IMR-90 (cell line): ENCODE results near the gene BLMH. TPM values are rescaled to one million over a fixed set of nuclear protein-coding genes. Genes with fewer than 3 reads are reported as not detected.

Source experiments
- ATAC-seq: fragments of 200-7000 bp; cut with Tn5 transposase; 2 replicates; pipeline ENCODE4 v1.9.1; 2020; ENCODE audit warnings: low read depth, mild to moderate bottlenecking, moderate library complexity
- BruUV-seq: library from RNA; stranded (reverse); fragments of 400-500 nt; replicated peaks from 2 replicates; lab custom pipeline; 2021; lab: Mats Ljungman, UMichigan
- CTCF ChIA-PET: fragments of 300-600 bp; formaldehyde crosslinking; extraction: SDS; loops from one replicate; lab custom pipeline; 2021; ENCODE audit warnings: antibody characterized with exemption; lab: Yijun Ruan, JAX
- POLR2A ChIA-PET: fragments of 300-600 bp; sonication (Branson Sonifier 250); formaldehyde crosslinking; loops from one replicate; lab custom pipeline; 2022; ENCODE audit warnings: antibody characterized with exemption; ENCODE audit not compliant: unreplicated experiment; lab: Charles Lee
- DNase-seq: peaks from one replicate; pipeline ENCODE4 v3.0.0; 2013
- H2AFZ ChIP-seq: replicated peaks from 2 replicates; pipeline ENCODE3; 2013; ENCODE audit warnings: low read length, mild to moderate bottlenecking; ENCODE audit not compliant: poor library complexity
- H2AK5ac ChIP-seq: 2 replicates; pipeline ENCODE4 v1.6.1; 2013; ENCODE audit warnings: low read depth, low read length, inconsistent platforms
- H2AK9ac ChIP-seq: replicated peaks from 2 replicates; pipeline ENCODE3; 2013; ENCODE audit warnings: mild to moderate bottlenecking, low read depth, low read length, moderate library complexity; ENCODE audit not compliant: poor library complexity
- H2BK120ac ChIP-seq: 2 replicates; pipeline ENCODE4 v1.6.1; 2013; ENCODE audit warnings: low read depth, low read length, inconsistent platforms
- H2BK15ac ChIP-seq: 3 replicates; pipeline ENCODE4 v1.6.1; 2013; ENCODE audit warnings: low read depth, low read length, inconsistent platforms
- H2BK20ac ChIP-seq: 2 replicates; pipeline ENCODE4 v1.6.1; 2013; ENCODE audit warnings: low read depth, mild to moderate bottlenecking, inconsistent platforms, low read length, moderate library complexity
- H2BK5ac ChIP-seq: 2 replicates; pipeline ENCODE4 v1.6.1; 2013; ENCODE audit warnings: mild to moderate bottlenecking, low read depth, low read length, inconsistent platforms; ENCODE audit not compliant: poor library complexity, severe bottlenecking
- H3K14ac ChIP-seq: replicated peaks from 2 replicates; pipeline ENCODE4 v1.6.1; 2013; ENCODE audit warnings: low read depth, low read length, inconsistent platforms
- H3K18ac ChIP-seq: 2 replicates; pipeline ENCODE4 v1.6.1; 2013; ENCODE audit warnings: low read depth, low read length, control low read depth
- H3K23ac ChIP-seq: 2 replicates; pipeline ENCODE4 v1.6.1; 2013; ENCODE audit warnings: low read depth, low read length, inconsistent platforms
- H3K27ac ChIP-seq: 2 replicates; pipeline ENCODE4 v1.5.1; 2013; ENCODE audit warnings: mild to moderate bottlenecking, control low read depth, low read length; ENCODE audit not compliant: insufficient read depth
- H3K27me3 ChIP-seq: 2 replicates; pipeline ENCODE4 v1.6.1; 2013; ENCODE audit warnings: low read length; ENCODE audit not compliant: control insufficient read depth, insufficient read depth
- H3K36me3 ChIP-seq: 2 replicates; pipeline ENCODE4 v1.6.1; 2013; ENCODE audit warnings: low read length, mixed read lengths; ENCODE audit not compliant: control insufficient read depth, insufficient read depth
- H3K4ac ChIP-seq: 2 replicates; pipeline ENCODE4 v1.6.1; 2013; ENCODE audit warnings: low read depth, low read length, inconsistent platforms
- H3K4me1 ChIP-seq: 2 replicates; pipeline ENCODE4 v1.6.1; 2013; ENCODE audit warnings: low read length, mixed read lengths; ENCODE audit not compliant: control insufficient read depth, insufficient read depth
- H3K4me2 ChIP-seq: 2 replicates; pipeline ENCODE4 v1.6.1; 2013; ENCODE audit warnings: low read depth, mild to moderate bottlenecking, control low read depth, low read length, moderate library complexity
- H3K4me3 ChIP-seq: 2 replicates; pipeline ENCODE4 v1.5.1; 2013; ENCODE audit warnings: low read depth, mild to moderate bottlenecking, control low read depth, low read length, moderate library complexity; ENCODE audit not compliant: insufficient read depth
- H3K56ac ChIP-seq: 2 replicates; pipeline ENCODE4 v1.6.1; 2013; ENCODE audit warnings: low read length, inconsistent platforms; ENCODE audit not compliant: insufficient read depth; ENCODE audit errors: extremely low read depth
- H3K79me1 ChIP-seq, 2 experiments: 2 replicates each; pipeline ENCODE4 v1.6.1; 2013; ENCODE audit warnings: low read length in 2 of 2, inconsistent platforms in 1 of 2, low read depth in 1 of 2
- H3K9ac ChIP-seq: 2 replicates; pipeline ENCODE4 v1.6.1; 2013; ENCODE audit warnings: low read depth, low read length, control low read depth
- H3K9me1 ChIP-seq: 2 replicates; pipeline ENCODE4 v1.6.1; 2013; ENCODE audit warnings: low read length, inconsistent platforms; ENCODE audit not compliant: insufficient read depth
- H3K9me3 ChIP-seq: 2 replicates; pipeline ENCODE4 v1.6.1; 2013; ENCODE audit warnings: low read length; ENCODE audit not compliant: control insufficient read depth, insufficient read depth
- H4K20me1 ChIP-seq: 2 replicates; pipeline ENCODE4 v1.6.1; 2013; ENCODE audit warnings: low read length, inconsistent platforms; ENCODE audit not compliant: insufficient read depth
- H4K5ac ChIP-seq: 2 replicates; pipeline ENCODE4 v1.6.1; 2013; ENCODE audit warnings: mild to moderate bottlenecking, low read depth, low read length, control low read depth
- H4K8ac ChIP-seq, 2 experiments: 2 replicates each; pipeline ENCODE4 v1.6.1; 2013; ENCODE audit warnings: low read depth in 2 of 2, low read length in 2 of 2, control low read depth in 1 of 2, inconsistent platforms in 1 of 2
- H4K91ac ChIP-seq: 2 replicates; pipeline ENCODE4 v1.6.1; 2013; ENCODE audit warnings: low read depth, low read length, inconsistent platforms; ENCODE audit not compliant: insufficient read depth
- BHLHE40 ChIP-seq: fragments of 150-350 bp; IDR thresholded peaks from 2 replicates; pipeline ENCODE4 v1.6.1; 2016; ENCODE audit warnings: mild to moderate bottlenecking, low read depth, low read length
- CEBPB ChIP-seq: IDR thresholded peaks from 2 replicates; pipeline ENCODE4 v1.6.1; 2012; ENCODE audit warnings: low read depth, low read length, improper control_type of control experiment
- CHD1 ChIP-seq: IDR thresholded peaks from 2 replicates; pipeline ENCODE4 v1.6.1; 2012; ENCODE audit warnings: low read depth, low read length, improper control_type of control experiment
- CTCF ChIP-seq: conservative IDR thresholded peaks from 2 replicates; pipeline ENCODE4 v1.5.1; 2012; ENCODE audit warnings: mild to moderate bottlenecking, low read depth, low read length, improper control_type of control experiment
- ELK1 ChIP-seq: fragments of 150-350 bp; IDR thresholded peaks from 2 replicates; pipeline ENCODE4 v1.6.1; 2016; ENCODE audit warnings: low read depth, mild to moderate bottlenecking, low read length, moderate library complexity, borderline replicate concordance
- FOS ChIP-seq: fragments of 150-350 bp; IDR thresholded peaks from 2 replicates; pipeline ENCODE4 v1.6.1; 2016; ENCODE audit warnings: low read depth, low read length
- MAFK ChIP-seq: IDR thresholded peaks from 2 replicates; pipeline ENCODE4 v1.6.1; 2012; ENCODE audit warnings: low read depth, low read length, improper control_type of control experiment
- MAZ ChIP-seq: IDR thresholded peaks from 2 replicates; pipeline ENCODE4 v1.6.1; 2012; ENCODE audit warnings: low read depth, mild to moderate bottlenecking, low read length, improper control_type of control experiment, moderate library complexity, borderline replicate concordance
- MXI1 ChIP-seq: IDR thresholded peaks from 2 replicates; pipeline ENCODE4 v1.6.1; 2012; ENCODE audit warnings: low read depth, mild to moderate bottlenecking, low read length, moderate library complexity, borderline replicate concordance
- NFE2L2 ChIP-seq: fragments of 150-350 bp; IDR thresholded peaks from 2 replicates; pipeline ENCODE4 v1.6.1; 2016; ENCODE audit warnings: low read depth, mild to moderate bottlenecking, low read length
- POLR2A ChIP-seq: IDR thresholded peaks from 2 replicates; pipeline ENCODE4 v1.6.1; 2012; ENCODE audit warnings: mild to moderate bottlenecking, low read depth, low read length
- RAD21 ChIP-seq: IDR thresholded peaks from 2 replicates; pipeline ENCODE4 v1.6.1; 2012; ENCODE audit warnings: low read length, improper control_type of control experiment
- RCOR1 ChIP-seq: IDR thresholded peaks from 2 replicates; pipeline ENCODE4 v1.6.1; 2012; ENCODE audit warnings: mild to moderate bottlenecking, low read length, improper control_type of control experiment; ENCODE audit not compliant: insufficient replicate concordance
- RFX5 ChIP-seq: IDR thresholded peaks from 2 replicates; pipeline ENCODE4 v1.8.0; 2012; ENCODE audit warnings: low read depth, mild to moderate bottlenecking, low read length, moderate library complexity
- SMC3 ChIP-seq: fragments of 150-350 bp; IDR thresholded peaks from 2 replicates; pipeline ENCODE4 v1.6.1; 2016; ENCODE audit warnings: low read depth, mild to moderate bottlenecking, antibody characterized with exemption, low read length, moderate library complexity
- WGBS, 2 experiments: methylation state at CpG; one replicate each; pipeline versions ENCODE4 v1.1.5 to v1.1.7; 2013; ENCODE audit warnings: missing lambda C conversion rate in 2 of 2; ENCODE audit not compliant: insufficient read length in 1 of 2; ENCODE audit errors: extremely low coverage in 2 of 2; 5-methylcytosine and 5-hydroxymethylcytosine counted together
- dilution Hi-C: fragments of 300-500 bp; cut with HindIII; formaldehyde crosslinking; loops from one replicate; pipeline ENCODE4 v1.14.3; 2018; ENCODE audit warnings: low sequenced_read_pairs; ENCODE audit not compliant: unreplicated experiment
- in situ Hi-C: fragments of 300-500 bp; cut with MboI; formaldehyde crosslinking; loops from 3 replicates; pipeline ENCODE4 v1.14.3; 2019; ENCODE audit warnings: low sequenced_read_pairs, inconsistent platforms, mixed read lengths
- intact Hi-C: fragments of 100-400 bp; cut with micrococcal nuclease; formaldehyde crosslinking; loops from 2 replicates; pipeline ENCODE4 v1.10.0; 2022
- polyA plus RNA-seq, 3 experiments: library from polyadenylated mRNA; depleted of rRNA; stranded (reverse); fragments of >200 nt; gene quantifications; 2 replicates each; pipeline ENCODE4 v1.2.3, GENCODE V29; 2012; ENCODE audit warnings: low replicate concordance in 1 of 3
- total RNA-seq: library from RNA; depleted of rRNA; stranded (reverse); fragments of >200 nt; gene quantifications from 2 replicates; pipeline ENCODE4 v1.2.3, GENCODE V29; 2012
- TF ChIP-seq, protein P1 (sequence below): fragments of 150-350 bp; IDR thresholded peaks from 2 replicates; pipeline ENCODE4 v1.6.1; 2017; ENCODE audit warnings: mild to moderate bottlenecking, antibody characterized with exemption, low read length, low read depth

Gene BLMH
- total and polyA plus RNA-seq, 2 of the 4 experiments (the other 2 are of a cell fraction): 17.3 to 20.8 TPM

GRCh38 chr17:30253312-30253711 is 38.4 kb downstream of the BLMH start:
- Histone ChIP-seq H3K23ac (no peak overlapping the region), H4K8ac (no peak overlapping the region), H3K56ac (no peak overlapping the region), H4K5ac (no peak overlapping the region), H3K18ac (no peak overlapping the region), H4K20me1 (no peaks in the 10 kb centered on the region), H2BK20ac (no peak overlapping the region), H3K4me1 (peaks cover 2% of the 10 kb centered on the region; the same call in 1 of the 2 replicates), H2AK9ac (no peak overlapping the region), H3K27me3 (no peaks in the 10 kb centered on the region), H3K4ac (no peak overlapping the region), H2AFZ (no peak overlapping the region), H3K4me2 (no peak overlapping the region), H3K27ac (no peak overlapping the region), H3K4me3 (no peak overlapping the region), H3K9me3 (no peaks in the 10 kb centered on the region), H3K36me3 (peaks cover 17% of the 10 kb centered on the region), H3K79me1 (peaks cover 14 to 15% of the 10 kb centered on the region in 2 experiments; a peak in 3 of 4 replicates), H4K91ac (no peak overlapping the region), H2BK15ac (no peak overlapping the region), H2AK5ac (no peak overlapping the region), H3K9me1 (peaks cover 5% of the 10 kb centered on the region; the same call in 1 of the 2 replicates), H3K14ac (no peak overlapping the region), H2BK120ac (no peak overlapping the region), H3K9ac (no peak overlapping the region), H2BK5ac (no peak overlapping the region)
- TF ChIP-seq RCOR1 (no peak), RAD21 (no peak), BHLHE40 (no peak), MXI1 (no peak), CTCF (no peak), POLR2A (no peak), SMC3 (no peak), ELK1 (no peak), MAFK (no peak), CEBPB (no peak), RFX5 (no peak), MAZ (no peak), NFE2L2 (no peak), FOS (no peak), CHD1 (no peak)
- TF ChIP-seq, protein P1, sequence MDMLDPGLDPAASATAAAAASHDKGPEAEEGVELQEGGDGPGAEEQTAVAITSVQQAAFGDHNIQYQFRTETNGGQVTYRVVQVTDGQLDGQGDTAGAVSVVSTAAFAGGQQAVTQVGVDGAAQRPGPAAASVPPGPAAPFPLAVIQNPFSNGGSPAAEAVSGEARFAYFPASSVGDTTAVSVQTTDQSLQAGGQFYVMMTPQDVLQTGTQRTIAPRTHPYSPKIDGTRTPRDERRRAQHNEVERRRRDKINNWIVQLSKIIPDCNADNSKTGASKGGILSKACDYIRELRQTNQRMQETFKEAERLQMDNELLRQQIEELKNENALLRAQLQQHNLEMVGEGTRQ: no peak
- WGBS, 2 experiments: no CpG with 5 or more reads among the region's 7 CpGs
- intact Hi-C loops: no loop called here
- dilution Hi-C loops: no loop called here
- in situ Hi-C loops: no loop called here
- no peak for DNase-seq
- no TSS peak for BruUV-seq
- POLR2A ChIA-PET: no interaction called here
- CTCF ChIA-PET: no interaction called here
- no peak for ATAC-seq
